ENCODE data around the gene B3GNT2. TPM values are rescaled to one million over a fixed set of nuclear protein-coding genes. Genes with fewer than 3 reads are reported as not detected.
A peak's percentile ranks its signal among the peaks of the same experiment; 100 is the strongest.

Gene B3GNT2
- total and polyA plus RNA-seq, 2 experiments from 2014 or later = 30.8 to 53.0 TPM

GRCh38 chr2:62187246-62187645, 8.7 kb upstream of the B3GNT2 start:
- H2AFZ ChIP-seq = no peak overlapping the region
- WGBS (ENCODE audit: low lambda C conversion rate, missing lambda C conversion rate) = 94% methylated on average over 9 of the region's 9 CpGs
- no peak for DNase-seq (ENCODE audit: low spot score)
- no peaks in the 10 kb centered on the region for H3K9me2 ChIP-seq (replicated peaks; ENCODE audit: insufficient read depth)
- no peak overlapping the region for H3K27ac ChIP-seq
- no peaks in the 10 kb centered on the region for H4K20me1 ChIP-seq (ENCODE audit: insufficient read depth, poor library complexity, severe bottlenecking)
- no peaks in the 10 kb centered on the region for H3K9me3 ChIP-seq (ENCODE audit: low read depth)
- no peaks in the 10 kb centered on the region for H3K79me2 ChIP-seq
- no peaks in the 10 kb centered on the region for H3K36me3 ChIP-seq (replicated peaks; ENCODE audit: insufficient read depth, low read depth)
- TF ChIP-seq EZH2 (IDR thresholded peaks at IDR 0.05; ENCODE audit: borderline replicate concordance) (no peak), EZH2phosphoT487 (IDR thresholded peaks at IDR 0.05; ENCODE audit: low read depth, severe bottlenecking, unreplicated experiment) (no peak)
- TF ChIP-seq, protein P1, sequence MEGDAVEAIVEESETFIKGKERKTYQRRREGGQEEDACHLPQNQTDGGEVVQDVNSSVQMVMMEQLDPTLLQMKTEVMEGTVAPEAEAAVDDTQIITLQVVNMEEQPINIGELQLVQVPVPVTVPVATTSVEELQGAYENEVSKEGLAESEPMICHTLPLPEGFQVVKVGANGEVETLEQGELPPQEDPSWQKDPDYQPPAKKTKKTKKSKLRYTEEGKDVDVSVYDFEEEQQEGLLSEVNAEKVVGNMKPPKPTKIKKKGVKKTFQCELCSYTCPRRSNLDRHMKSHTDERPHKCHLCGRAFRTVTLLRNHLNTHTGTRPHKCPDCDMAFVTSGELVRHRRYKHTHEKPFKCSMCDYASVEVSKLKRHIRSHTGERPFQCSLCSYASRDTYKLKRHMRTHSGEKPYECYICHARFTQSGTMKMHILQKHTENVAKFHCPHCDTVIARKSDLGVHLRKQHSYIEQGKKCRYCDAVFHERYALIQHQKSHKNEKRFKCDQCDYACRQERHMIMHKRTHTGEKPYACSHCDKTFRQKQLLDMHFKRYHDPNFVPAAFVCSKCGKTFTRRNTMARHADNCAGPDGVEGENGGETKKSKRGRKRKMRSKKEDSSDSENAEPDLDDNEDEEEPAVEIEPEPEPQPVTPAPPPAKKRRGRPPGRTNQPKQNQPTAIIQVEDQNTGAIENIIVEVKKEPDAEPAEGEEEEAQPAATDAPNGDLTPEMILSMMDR (IDR thresholded peaks at IDR 0.05; ENCODE audit: poor library complexity) = no peak
- no peak overlapping the region for H3K4me2 ChIP-seq
- no peaks in the 10 kb centered on the region for H3K4me1 ChIP-seq (ENCODE audit: insufficient read depth)
- H3K4me3 ChIP-seq = no peak overlapping the region
- no peaks in the 10 kb centered on the region for H3K27me3 ChIP-seq

GRCh38 chr2:62188416-62188815, 7.5 kb upstream of the B3GNT2 start:
- no peaks in the 10 kb centered on the region for H3K9me2 ChIP-seq (replicated peaks; ENCODE audit: insufficient read depth)
- TF ChIP-seq EZH2phosphoT487 (IDR thresholded peaks at IDR 0.05; ENCODE audit: low read depth, severe bottlenecking, unreplicated experiment) = no peak
- TF ChIP-seq, protein P1 (IDR thresholded peaks at IDR 0.05; ENCODE audit: poor library complexity) = no peak
- no peak for TF ChIP-seq EZH2 (IDR thresholded peaks at IDR 0.05; ENCODE audit: borderline replicate concordance)
- WGBS (ENCODE audit: low lambda C conversion rate, missing lambda C conversion rate) = 64% methylated on average over 3 of the region's 3 CpGs
- no peaks in the 10 kb centered on the region for H3K4me1 ChIP-seq (ENCODE audit: insufficient read depth)
- peak overlapping the region; percentile 21 for H3K27ac ChIP-seq
- no peaks in the 10 kb centered on the region for H3K79me2 ChIP-seq
- no peak for DNase-seq (ENCODE audit: low spot score)
- H3K27me3 ChIP-seq = no peaks in the 10 kb centered on the region
- no peak overlapping the region for H3K4me2 ChIP-seq
- no peaks in the 10 kb centered on the region for H3K36me3 ChIP-seq (replicated peaks; ENCODE audit: insufficient read depth, low read depth)
- H3K4me3 ChIP-seq = no peak overlapping the region
- H3K9me3 ChIP-seq (ENCODE audit: low read depth) = no peaks in the 10 kb centered on the region
- H4K20me1 ChIP-seq (ENCODE audit: insufficient read depth, poor library complexity, severe bottlenecking) = no peaks in the 10 kb centered on the region
- H2AFZ ChIP-seq = no peak overlapping the region

DNA sequence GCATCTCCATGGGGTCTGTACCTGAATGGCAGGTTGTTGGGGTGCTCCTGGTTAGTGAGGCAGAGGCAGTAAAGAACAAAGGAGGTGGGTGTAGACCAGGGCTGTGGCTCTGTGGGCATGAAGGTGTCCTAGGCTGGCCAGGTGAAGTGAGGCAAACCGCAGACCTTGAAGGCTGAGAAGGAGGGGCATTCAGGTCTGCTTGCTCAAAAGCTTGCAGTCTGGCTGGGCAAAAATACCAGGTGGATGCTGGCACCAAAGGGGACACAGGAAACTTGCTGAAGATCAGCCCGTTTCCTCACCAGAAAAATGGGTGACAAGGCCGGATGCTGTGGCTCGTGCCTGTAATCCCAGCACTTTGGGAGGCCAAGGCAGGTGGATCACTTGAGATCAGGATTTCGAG, 6.7 kb upstream of the B3GNT2 start:
- 96% methylated on average over 5 of the region's 5 CpGs for WGBS (ENCODE audit: low lambda C conversion rate, missing lambda C conversion rate)
- Histone ChIP-seq H3K4me2 (no peak overlapping the region), H3K9me3 (ENCODE audit: low read depth) (no peaks in the 10 kb centered on the region), H4K20me1 (ENCODE audit: insufficient read depth, poor library complexity, severe bottlenecking) (no peaks in the 10 kb centered on the region), H3K79me2 (no peaks in the 10 kb centered on the region), H2AFZ (no peak overlapping the region), H3K36me3 (replicated peaks; ENCODE audit: insufficient read depth, low read depth) (no peaks in the 10 kb centered on the region), H3K27ac (peak overlapping the region; percentile 21), H3K4me3 (no peak overlapping the region), H3K27me3 (no peaks in the 10 kb centered on the region), H3K4me1 (ENCODE audit: insufficient read depth) (no peaks in the 10 kb centered on the region), H3K9me2 (replicated peaks; ENCODE audit: insufficient read depth) (no peaks in the 10 kb centered on the region)
- DNase-seq (ENCODE audit: low spot score) = no peak
- TF ChIP-seq, protein P1 (IDR thresholded peaks at IDR 0.05; ENCODE audit: poor library complexity) = no peak
- TF ChIP-seq EZH2phosphoT487 (IDR thresholded peaks at IDR 0.05; ENCODE audit: low read depth, severe bottlenecking, unreplicated experiment) (no peak), EZH2 (IDR thresholded peaks at IDR 0.05; ENCODE audit: borderline replicate concordance) (no peak)

GRCh38 chr2:62192811-62193210, 3.1 kb upstream of the B3GNT2 start:
- 91% methylated on average over 1 of the region's 1 CpG for WGBS (ENCODE audit: low lambda C conversion rate, missing lambda C conversion rate)
- H3K27me3 ChIP-seq = no peaks in the 10 kb centered on the region

More at GRCh38 chr2:62192811-62193210, 3.1 kb upstream of the B3GNT2 start:
- TF ChIP-seq EZH2 (IDR thresholded peaks at IDR 0.05; ENCODE audit: borderline replicate concordance) = no peak
- TF ChIP-seq EZH2phosphoT487 (IDR thresholded peaks at IDR 0.05; ENCODE audit: low read depth, severe bottlenecking, unreplicated experiment) = no peak
- TF ChIP-seq, protein P1 (IDR thresholded peaks at IDR 0.05; ENCODE audit: poor library complexity) = no peak
- Histone ChIP-seq H3K4me3 (no peak overlapping the region), H2AFZ (no peak overlapping the region), H4K20me1 (ENCODE audit: insufficient read depth, poor library complexity, severe bottlenecking) (peaks cover 2% of the 10 kb centered on the region), H3K27ac (peak overlapping the region; percentile 68), H3K4me2 (no peak overlapping the region), H3K4me1 (ENCODE audit: insufficient read depth) (peaks cover 4% of the 10 kb centered on the region), H3K9me3 (ENCODE audit: low read depth) (no peaks in the 10 kb centered on the region), H3K79me2 (peaks cover 16% of the 10 kb centered on the region), H3K36me3 (replicated peaks; ENCODE audit: insufficient read depth, low read depth) (no peaks in the 10 kb centered on the region), H3K9me2 (replicated peaks; ENCODE audit: insufficient read depth) (no peaks in the 10 kb centered on the region)
- peak; percentile 20 for DNase-seq (ENCODE audit: low spot score)

All from hepatocyte (in vitro differentiated cells).